K562 (cell line): ENCODE results near the gene MAP1LC3A. TPM values are rescaled to one million over a fixed set of nuclear protein-coding genes. Genes with fewer than 3 reads are reported as not detected.

ENCODE experiments used
- ATAC-seq: fragments of 200-7000 bp; cut with Tn5 transposase; 3 replicates; pipeline ENCODE4 v1.9.1; 2020; ENCODE audit warnings: moderate library complexity
- BruUV-seq: library from RNA; stranded (reverse); fragments of 400-500 nt; replicated peaks from 2 replicates; lab custom pipeline; 2021; lab: Mats Ljungman, UMichigan
- CTCF ChIA-PET: fragments of 300-600 bp; formaldehyde crosslinking; extraction: SDS; loops from one replicate; lab custom pipeline; 2021; ENCODE audit warnings: low intra/inter-chr PET ratio; lab: Yijun Ruan, JAX
- POLR2A ChIA-PET: fragments of 300-600, 350-650 bp; sonication (Branson Sonifier 250); formaldehyde crosslinking; extraction: SDS; loops from one replicate; lab custom pipeline; 2021; ENCODE audit warnings: antibody characterized with exemption, inconsistent platforms; lab: Yijun Ruan, JAX
- DNase-seq, 4 experiments: peaks; one replicate each; pipeline versions ENCODE4 v3.0.0 to v3.0.0-alpha.2; 2011 to 2018; ENCODE audit warnings: low spot score in 3 of 4, mixed read lengths in 3 of 4; ENCODE audit errors: extremely low read depth in 1 of 4
- FAIRE-seq: peaks from 2 replicates; lab custom pipeline; 2011; peaks lifted over from hg19 to GRCh38; lab: Jason Lieb, UNC
- H2AFZ ChIP-seq: 2 replicates; pipeline ENCODE4 v1.6.0; 2011; ENCODE audit warnings: low read depth, low read length, control low read depth, inconsistent platforms
- H3K27ac ChIP-seq: fragments of 200-600 bp; 3 replicates; pipeline ENCODE4 v1.8.0; 2011; ENCODE audit warnings: low read depth, mild to moderate bottlenecking, control low read depth, inconsistent platforms, low read length, moderate library complexity, mixed read lengths; ENCODE audit errors: extremely low read depth
- H3K27me3 ChIP-seq, 2 experiments: fragments of 300-600 bp in 1 of 2; 2 replicates in 1 of 2; 3 replicates in 1 of 2; pipeline versions ENCODE4 v1.6.0 to v1.8.0; 2011; ENCODE audit warnings: inconsistent platforms in 2 of 2, low read length in 2 of 2, mild to moderate bottlenecking in 1 of 2, mixed read lengths in 1 of 2, moderate library complexity in 1 of 2; ENCODE audit not compliant: control insufficient read depth in 2 of 2, insufficient read depth in 2 of 2
- H3K36me3 ChIP-seq: fragments of 300-600 bp; 3 replicates; pipeline ENCODE4 v1.8.0; 2011; ENCODE audit warnings: mild to moderate bottlenecking, low read length, inconsistent platforms; ENCODE audit not compliant: control insufficient read depth, insufficient read depth
- H3K4me1 ChIP-seq, 2 experiments: fragments of 200-600 bp in 1 of 2; replicated peaks in 1 of 2; 2 replicates in 1 of 2; 3 replicates in 1 of 2; pipeline versions ENCODE4 v1.5.1 to v1.8.0; 2011; ENCODE audit warnings: inconsistent platforms in 2 of 2, low read length in 2 of 2, mild to moderate bottlenecking in 1 of 2, mixed read lengths in 1 of 2, moderate library complexity in 1 of 2; ENCODE audit not compliant: control insufficient read depth in 2 of 2, insufficient read depth in 2 of 2
- H3K4me2 ChIP-seq: 2 replicates; pipeline ENCODE4 v1.6.1; 2011; ENCODE audit warnings: low read length, control low read depth, inconsistent platforms, mixed read lengths; ENCODE audit not compliant: insufficient read depth
- H3K4me3 ChIP-seq: fragments of 200-600 bp; sonication (generic), shearing (Covaris generic); 2 replicates; pipeline ENCODE4 v1.5.1; 2016; ENCODE audit warnings: control low read depth, inconsistent platforms
- H3K79me2 ChIP-seq: fragments of 200-600 bp; 3 replicates; pipeline ENCODE4 v1.8.0; 2011; ENCODE audit warnings: low read length, inconsistent platforms; ENCODE audit not compliant: control insufficient read depth, insufficient read depth
- H3K9ac ChIP-seq, 2 experiments: 2 replicates each; pipeline versions ENCODE4 v1.6.0 to v1.6.1; 2011; ENCODE audit warnings: low read depth in 2 of 2, low read length in 2 of 2, control low read depth in 1 of 2, inconsistent platforms in 1 of 2, mild to moderate bottlenecking in 1 of 2, mixed read lengths in 1 of 2; ENCODE audit not compliant: insufficient read depth in 1 of 2
- H3K9me1 ChIP-seq: one replicate; pipeline ENCODE4 v1.6.0; 2011; ENCODE audit warnings: inconsistent platforms, mild to moderate bottlenecking, low read length, moderate library complexity; ENCODE audit not compliant: control insufficient read depth, insufficient read depth
- H3K9me3 ChIP-seq: replicated peaks from 2 replicates; pipeline ENCODE4 v1.5.1; 2011; ENCODE audit warnings: low read depth, low read length, inconsistent platforms; ENCODE audit not compliant: control insufficient read depth, insufficient read depth
- H4K20me1 ChIP-seq: replicated peaks from 2 replicates; pipeline ENCODE4 v1.6.1; 2011; ENCODE audit warnings: low read length, inconsistent platforms, mixed read lengths; ENCODE audit not compliant: control insufficient read depth, insufficient read depth
- BRD9 ChIP-seq: fragments of 450-650 bp; IDR thresholded peaks from 2 replicates; pipeline ENCODE4 v1.6.1; 2018; ENCODE audit warnings: low read depth; ENCODE audit not compliant: partially characterized antibody
- FOXK2 ChIP-seq, 2 experiments: fragments of 450-650 bp; IDR thresholded peaks in 1 of 2; conservative IDR thresholded peaks in 1 of 2; 2 replicates each; pipeline ENCODE4 v1.6.1; 2016; ENCODE audit warnings: low read depth in 2 of 2, mild to moderate bottlenecking in 1 of 2
- GMEB1 ChIP-seq: fragments of 250-450 bp; sonication (Bioruptor Pico); IDR thresholded peaks from 2 replicates; pipeline ENCODE4 v1.4.0; 2020; ENCODE audit warnings: mild to moderate bottlenecking
- MAZ ChIP-seq, 2 experiments: fragments of 450-650 bp in 1 of 2; sonication (generic) in 1 of 2; formaldehyde crosslinking; IDR thresholded peaks in 1 of 2; conservative IDR thresholded peaks in 1 of 2; 2 replicates each; pipeline versions ENCODE4 v1.4.0 to v1.5.0; 2020; ENCODE audit warnings: mild to moderate bottlenecking in 1 of 2, missing genetic modification reagents in 1 of 2
- NR3C1 ChIP-seq: sonication (generic); formaldehyde crosslinking; IDR thresholded peaks from 2 replicates; pipeline ENCODE4 v1.8.1; 2022; ENCODE audit warnings: missing genetic modification reagents
- SMAD1 ChIP-seq: fragments of 150-350 bp; IDR thresholded peaks from 2 replicates; pipeline ENCODE4 v1.6.1; 2014; ENCODE audit warnings: low read length, low read depth; ENCODE audit not compliant: partially characterized antibody
- THRAP3 ChIP-seq: fragments of 450-650 bp; IDR thresholded peaks from 2 replicates; pipeline ENCODE4 v1.6.1; 2016; ENCODE audit warnings: mild to moderate bottlenecking, inconsistent platforms, borderline replicate concordance
- ZNF354B ChIP-seq: fragments of 250-450 bp; sonication (Bioruptor Pico); IDR thresholded peaks from 2 replicates; pipeline ENCODE4 v1.4.0; 2020
- ZNF551 ChIP-seq: fragments of 250-450 bp; sonication (Bioruptor Pico); IDR thresholded peaks from 2 replicates; pipeline ENCODE4 v1.5.0; 2021; ENCODE audit warnings: mild to moderate bottlenecking, moderate library complexity
- ZNF778 ChIP-seq: fragments of 450-650 bp; formaldehyde crosslinking; IDR thresholded peaks from 2 replicates; pipeline ENCODE4 v1.4.0; 2020; ENCODE audit warnings: mild to moderate bottlenecking, moderate library complexity
- WGBS: fragments of 100-300 bp; shearing (Covaris generic); methylation state at CpG from one replicate; pipeline ENCODE4 v1.1.6; 2016; ENCODE audit warnings: low coverage, mixed read lengths; ENCODE audit not compliant: insufficient coverage; ENCODE audit errors: missing lambda C conversion rate; 5-methylcytosine and 5-hydroxymethylcytosine counted together
- in situ Hi-C: fragments of 300-500 bp; cut with MboI; formaldehyde crosslinking; loops from 4 replicates; pipeline ENCODE4 v1.15.0; 2018; ENCODE audit warnings: inconsistent platforms, mixed read lengths
- intact Hi-C: fragments of 100-400 bp; cut with micrococcal nuclease; formaldehyde crosslinking; loops from 2 replicates; pipeline ENCODE4 v1.14.2; 2022
- polyA plus RNA-seq, 8 experiments: library from polyadenylated mRNA; depleted of rRNA in 4 of 8; stranded (reverse) in 5 of 8; unstranded in 3 of 8; fragments of >200 nt; fragmentation: Nextera tagmentation in 2 of 8; fragmentation: Illumina TruSeq in 1 of 8; extraction: Ambion mirVana in 2 of 8; extraction: Trizol in 1 of 8; gene quantifications; 2 replicates each; pipeline versions ENCODE4 v1.2.1 to v1.2.3, GENCODE V29; 2011 to 2014; ENCODE audit warnings: inconsistent platforms in 1 of 8, missing spikeins in 1 of 8
- total RNA-seq, 7 experiments: library from RNA; depleted of rRNA in 6 of 7; stranded (reverse); fragments of >200 nt in 6 of 7; fragmentation: Illumina TruSeq in 2 of 7; extraction: Trizol in 2 of 7; gene quantifications; 2 replicates each; pipeline versions ENCODE4 v1.2.1 to v1.2.3, GENCODE V29; 2011 to 2021; ENCODE audit warnings: low replicate concordance in 1 of 7
- TF ChIP-seq, protein P1 (sequence below): sonication (generic); IDR thresholded peaks from 2 replicates; pipeline ENCODE4 v1.6.1; 2016
- TF ChIP-seq, protein P2 (sequence below): fragments of 450-650 bp; IDR thresholded peaks from 2 replicates; pipeline ENCODE4 v1.6.1; 2016; ENCODE audit warnings: borderline replicate concordance
- TF ChIP-seq, protein P3 (sequence below): sonication (generic); formaldehyde crosslinking; IDR thresholded peaks from 2 replicates; pipeline ENCODE4 v1.8.1; 2023; ENCODE audit warnings: mild to moderate bottlenecking, missing genetic modification reagents

Gene MAP1LC3A
- total and polyA plus RNA-seq, 9 of the 15 experiments (the other 6 are each of a cell fraction or from before 2014, with no cell fraction given): 0.27 to 0.38 TPM; not detected in 7

- TF ChIP-seq, protein P1, sequence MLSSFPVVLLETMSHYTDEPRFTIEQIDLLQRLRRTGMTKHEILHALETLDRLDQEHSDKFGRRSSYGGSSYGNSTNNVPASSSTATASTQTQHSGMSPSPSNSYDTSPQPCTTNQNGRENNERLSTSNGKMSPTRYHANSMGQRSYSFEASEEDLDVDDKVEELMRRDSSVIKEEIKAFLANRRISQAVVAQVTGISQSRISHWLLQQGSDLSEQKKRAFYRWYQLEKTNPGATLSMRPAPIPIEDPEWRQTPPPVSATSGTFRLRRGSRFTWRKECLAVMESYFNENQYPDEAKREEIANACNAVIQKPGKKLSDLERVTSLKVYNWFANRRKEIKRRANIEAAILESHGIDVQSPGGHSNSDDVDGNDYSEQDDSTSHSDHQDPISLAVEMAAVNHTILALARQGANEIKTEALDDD: no peak
Measured at GRCh38 chr20:34571753-34572152, 13.2 kb downstream of the MAP1LC3A start (continued).

GRCh38 chr20:34573541-34574300, 15.2 kb downstream of the MAP1LC3A start:
- FAIRE-seq: no peak
- H3K9ac ChIP-seq: no peak overlapping the region
- CTCF ChIA-PET: no interaction called here
- H3K4me3 ChIP-seq: no peak overlapping the region
- H3K79me2 ChIP-seq: no peaks in the 10 kb centered on the region
- H3K4me2 ChIP-seq: no peak overlapping the region
- peaks cover 13% of the 10 kb centered on the region; the same call in 2 of the 3 replicates for H3K36me3 ChIP-seq
- WGBS: 87% methylated on average over 7 of the region's 7 CpGs
- no peak overlapping the region for H3K27ac ChIP-seq
- H4K20me1 ChIP-seq: 0 out of 2 replicates have a peak, but pooled peaks cover under 1% of the 10 kb centered on the region
- peaks cover 0 to 15% of the 10 kb centered on the region in 2 experiments; a peak in 4 of 5 replicates for H3K4me1 ChIP-seq
- intact Hi-C loops (no loop called here), in situ Hi-C loops (no loop called here)
- H2AFZ ChIP-seq: no peak overlapping the region
- H3K9me3 ChIP-seq: no peaks in the 10 kb centered on the region
- no TSS peak for BruUV-seq
- DNase-seq: no peak
- no peaks in the 10 kb centered on the region for H3K27me3 ChIP-seq
- no peaks in the 10 kb centered on the region for H3K9me1 ChIP-seq
- POLR2A ChIA-PET: interaction anchor here (0.6 to 2.0 kb wide), 3 partner anchors 9 to 20 kb away, joined by 3 to 4 read pairs (median 4); no protein-coding TSS in a partner anchor
- ATAC-seq: no peak
- TF ChIP-seq MAZ (CRISPR knock-in tag; conservative IDR thresholded peaks at IDR 0.05 in 1 of 2, IDR thresholded peaks at IDR 0.05 in 1 of 2) (no peak), NR3C1 (no peak), THRAP3 (no peak), FOXK2 (conservative IDR thresholded peaks at IDR 0.05 in 1 of 2, IDR thresholded peaks at IDR 0.05 in 1 of 2; ENCODE audit: low read depth in 2 of 2) (no peak), SMAD1 (no peak), ZNF354B (CRISPR knock-in tag) (no peak), ZNF551 (CRISPR knock-in tag) (no peak), ZNF778 (CRISPR knock-in tag) (no peak), GMEB1 (CRISPR knock-in tag) (no peak), BRD9 (no peak)
- TF ChIP-seq, protein P2, sequence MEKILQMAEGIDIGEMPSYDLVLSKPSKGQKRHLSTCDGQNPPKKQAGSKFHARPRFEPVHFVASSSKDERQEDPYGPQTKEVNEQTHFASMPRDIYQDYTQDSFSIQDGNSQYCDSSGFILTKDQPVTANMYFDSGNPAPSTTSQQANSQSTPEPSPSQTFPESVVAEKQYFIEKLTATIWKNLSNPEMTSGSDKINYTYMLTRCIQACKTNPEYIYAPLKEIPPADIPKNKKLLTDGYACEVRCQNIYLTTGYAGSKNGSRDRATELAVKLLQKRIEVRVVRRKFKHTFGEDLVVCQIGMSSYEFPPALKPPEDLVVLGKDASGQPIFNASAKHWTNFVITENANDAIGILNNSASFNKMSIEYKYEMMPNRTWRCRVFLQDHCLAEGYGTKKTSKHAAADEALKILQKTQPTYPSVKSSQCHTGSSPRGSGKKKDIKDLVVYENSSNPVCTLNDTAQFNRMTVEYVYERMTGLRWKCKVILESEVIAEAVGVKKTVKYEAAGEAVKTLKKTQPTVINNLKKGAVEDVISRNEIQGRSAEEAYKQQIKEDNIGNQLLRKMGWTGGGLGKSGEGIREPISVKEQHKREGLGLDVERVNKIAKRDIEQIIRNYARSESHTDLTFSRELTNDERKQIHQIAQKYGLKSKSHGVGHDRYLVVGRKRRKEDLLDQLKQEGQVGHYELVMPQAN: no peak
- TF ChIP-seq, protein P3, sequence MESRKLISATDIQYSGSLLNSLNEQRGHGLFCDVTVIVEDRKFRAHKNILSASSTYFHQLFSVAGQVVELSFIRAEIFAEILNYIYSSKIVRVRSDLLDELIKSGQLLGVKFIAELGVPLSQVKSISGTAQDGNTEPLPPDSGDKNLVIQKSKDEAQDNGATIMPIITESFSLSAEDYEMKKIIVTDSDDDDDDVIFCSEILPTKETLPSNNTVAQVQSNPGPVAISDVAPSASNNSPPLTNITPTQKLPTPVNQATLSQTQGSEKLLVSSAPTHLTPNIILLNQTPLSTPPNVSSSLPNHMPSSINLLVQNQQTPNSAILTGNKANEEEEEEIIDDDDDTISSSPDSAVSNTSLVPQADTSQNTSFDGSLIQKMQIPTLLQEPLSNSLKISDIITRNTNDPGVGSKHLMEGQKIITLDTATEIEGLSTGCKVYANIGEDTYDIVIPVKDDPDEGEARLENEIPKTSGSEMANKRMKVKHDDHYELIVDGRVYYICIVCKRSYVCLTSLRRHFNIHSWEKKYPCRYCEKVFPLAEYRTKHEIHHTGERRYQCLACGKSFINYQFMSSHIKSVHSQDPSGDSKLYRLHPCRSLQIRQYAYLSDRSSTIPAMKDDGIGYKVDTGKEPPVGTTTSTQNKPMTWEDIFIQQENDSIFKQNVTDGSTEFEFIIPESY: no peak
